ENCODE results near the gene ABCA13.

The ABCA13 gene

GRCh38 chr7:48664241-48664640, 493.0 kb downstream of the ABCA13 start:
- no peak for DNase-seq (ENCODE audit: low read depth)
- no peak overlapping the region for H3K4me3 ChIP-seq (ENCODE audit: low read depth, low read length)

GRCh38 chr7:48665353-48666135, 494.3 kb downstream of the ABCA13 start:
- no peak overlapping the region for H3K4me3 ChIP-seq (ENCODE audit: low read depth, low read length)
- no peak for DNase-seq (ENCODE audit: low read depth)

GRCh38 chr7:48667407-48667806, 496.1 kb downstream of the ABCA13 start:
- H3K4me3 ChIP-seq (ENCODE audit: low read depth, low read length): no peak overlapping the region
- no peak for DNase-seq (ENCODE audit: low read depth)

- no peak overlapping the region for H3K4me3 ChIP-seq (ENCODE audit: low read depth, low read length)
- DNase-seq (ENCODE audit: low read depth): no peak
Measured at GRCh38 chr7:48671656-48672055, 500.4 kb downstream of the ABCA13 start.

- DNase-seq (ENCODE audit: low read depth): no peak
- H3K4me3 ChIP-seq (ENCODE audit: low read depth, low read length): no peak overlapping the region
Measured at GRCh38 chr7:48681006-48681405, 509.7 kb downstream of the ABCA13 start.

- DNase-seq (ENCODE audit: low read depth): no peak
- H3K4me3 ChIP-seq (ENCODE audit: low read depth, low read length): no peak overlapping the region
Measured at GRCh38 chr7:48691788-48692187, 520.5 kb downstream of the ABCA13 start.
